ENCODE results near the gene BAHD1.

Gene BAHD1

DNA sequence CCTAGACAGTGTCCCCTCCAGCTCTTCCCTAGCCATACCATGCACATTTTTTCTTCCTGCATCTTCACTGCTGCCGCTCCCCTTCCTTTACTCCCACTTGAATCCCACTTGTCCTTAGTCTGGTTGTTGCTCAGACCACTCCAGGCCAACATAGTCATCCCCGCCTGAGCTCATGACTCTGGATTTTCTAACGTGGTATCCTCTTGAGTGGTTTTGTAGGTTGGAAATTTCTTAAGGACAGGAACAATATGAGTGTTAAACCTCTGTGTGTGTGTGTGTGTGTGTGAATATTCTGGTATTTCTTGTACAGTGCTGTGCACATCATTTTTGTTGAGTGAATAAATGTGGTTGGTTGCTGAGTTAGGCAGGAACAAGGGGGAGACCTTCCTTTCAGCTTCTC is 3.1 kb downstream of the BAHD1 start:
- no peak overlapping the region for H3K27ac ChIP-seq
- H3K4me3 ChIP-seq (ENCODE audit: low read depth in 1 of 2, low read length in 1 of 2) = no peak overlapping the region
- H3K36me3 ChIP-seq = no peaks in the 10 kb centered on the region
- TF ChIP-seq, protein P1, sequence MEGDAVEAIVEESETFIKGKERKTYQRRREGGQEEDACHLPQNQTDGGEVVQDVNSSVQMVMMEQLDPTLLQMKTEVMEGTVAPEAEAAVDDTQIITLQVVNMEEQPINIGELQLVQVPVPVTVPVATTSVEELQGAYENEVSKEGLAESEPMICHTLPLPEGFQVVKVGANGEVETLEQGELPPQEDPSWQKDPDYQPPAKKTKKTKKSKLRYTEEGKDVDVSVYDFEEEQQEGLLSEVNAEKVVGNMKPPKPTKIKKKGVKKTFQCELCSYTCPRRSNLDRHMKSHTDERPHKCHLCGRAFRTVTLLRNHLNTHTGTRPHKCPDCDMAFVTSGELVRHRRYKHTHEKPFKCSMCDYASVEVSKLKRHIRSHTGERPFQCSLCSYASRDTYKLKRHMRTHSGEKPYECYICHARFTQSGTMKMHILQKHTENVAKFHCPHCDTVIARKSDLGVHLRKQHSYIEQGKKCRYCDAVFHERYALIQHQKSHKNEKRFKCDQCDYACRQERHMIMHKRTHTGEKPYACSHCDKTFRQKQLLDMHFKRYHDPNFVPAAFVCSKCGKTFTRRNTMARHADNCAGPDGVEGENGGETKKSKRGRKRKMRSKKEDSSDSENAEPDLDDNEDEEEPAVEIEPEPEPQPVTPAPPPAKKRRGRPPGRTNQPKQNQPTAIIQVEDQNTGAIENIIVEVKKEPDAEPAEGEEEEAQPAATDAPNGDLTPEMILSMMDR (IDR thresholded peaks at IDR 0.05) = no peak
- peaks cover 5 to 24% of the 10 kb centered on the region in 2 experiments for H3K4me1 ChIP-seq (ENCODE audit: control insufficient read depth in 1 of 2, insufficient read depth in 1 of 2, low read depth in 1 of 2, low read length in 1 of 2)
- H3K27me3 ChIP-seq = peaks cover 59% of the 10 kb centered on the region
- no peaks in the 10 kb centered on the region for H3K9me3 ChIP-seq

GRCh38 chr15:40444736-40445135 is 4.0 kb downstream of the BAHD1 start:
- Histone ChIP-seq H3K27me3 (peaks cover 50% of the 10 kb centered on the region), H3K4me1 (ENCODE audit: control insufficient read depth in 1 of 2, insufficient read depth in 1 of 2, low read depth in 1 of 2, low read length in 1 of 2) (peaks cover 5 to 19% of the 10 kb centered on the region in 2 experiments), H3K4me3 (ENCODE audit: low read depth in 1 of 2, low read length in 1 of 2) (no peak overlapping the region), H3K36me3 (no peaks in the 10 kb centered on the region), H3K27ac (no peak overlapping the region), H3K9me3 (no peaks in the 10 kb centered on the region)
- TF ChIP-seq, protein P1 (IDR thresholded peaks at IDR 0.05) = no peak

GRCh38 chr15:40445421-40445922 is 4.7 kb downstream of the BAHD1 start:
- Histone ChIP-seq H3K27ac (no peak overlapping the region), H3K27me3 (peaks cover 43% of the 10 kb centered on the region), H3K9me3 (no peaks in the 10 kb centered on the region), H3K4me3 (ENCODE audit: low read depth in 1 of 2, low read length in 1 of 2) (no peak overlapping the region), H3K36me3 (no peaks in the 10 kb centered on the region), H3K4me1 (ENCODE audit: control insufficient read depth in 1 of 2, insufficient read depth in 1 of 2, low read depth in 1 of 2, low read length in 1 of 2) (peaks cover 0 to 12% of the 10 kb centered on the region in 2 experiments)
- TF ChIP-seq, protein P1 (IDR thresholded peaks at IDR 0.05) = no peak

DNA sequence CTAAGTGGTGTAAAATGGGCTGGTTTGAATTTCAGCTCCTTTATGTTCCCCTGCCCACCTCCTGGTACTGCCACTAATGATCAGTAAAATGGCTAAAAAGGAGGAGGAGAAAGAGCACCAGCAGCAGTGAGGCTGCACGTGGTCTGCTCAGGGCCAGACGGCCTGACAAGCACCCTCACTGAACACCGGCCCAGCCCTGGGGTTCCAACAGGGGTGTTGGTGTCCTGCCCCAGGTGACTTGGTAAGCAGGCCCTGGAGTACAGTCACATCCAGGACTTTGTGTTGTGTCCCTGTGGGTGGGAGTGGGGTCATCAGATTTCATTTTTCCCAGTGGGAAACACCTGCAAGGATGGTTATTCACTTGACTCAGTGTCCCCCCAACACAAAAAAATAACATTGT is 5.4 kb downstream of the BAHD1 start:
- Histone ChIP-seq H3K27me3 (peaks cover 38% of the 10 kb centered on the region), H3K9me3 (no peaks in the 10 kb centered on the region), H3K4me1 (ENCODE audit: control insufficient read depth in 1 of 2, insufficient read depth in 1 of 2, low read depth in 1 of 2, low read length in 1 of 2) (peaks cover 0 to 9% of the 10 kb centered on the region in 2 experiments), H3K36me3 (no peaks in the 10 kb centered on the region), H3K27ac (no peak overlapping the region), H3K4me3 (ENCODE audit: low read depth in 1 of 2, low read length in 1 of 2) (no peak overlapping the region)
- TF ChIP-seq, protein P1 (IDR thresholded peaks at IDR 0.05) = no peak

- H3K36me3 ChIP-seq = no peaks in the 10 kb centered on the region
- H3K9me3 ChIP-seq = no peaks in the 10 kb centered on the region
- H3K4me3 ChIP-seq (ENCODE audit: low read depth in 1 of 2, low read length in 1 of 2) = no peak overlapping the region
- H3K27me3 ChIP-seq = peaks cover 16% of the 10 kb centered on the region
- H3K27ac ChIP-seq = no peak overlapping the region
- H3K4me1 ChIP-seq (ENCODE audit: control insufficient read depth in 1 of 2, insufficient read depth in 1 of 2, low read depth in 1 of 2, low read length in 1 of 2) = peaks cover 0 to 3% of the 10 kb centered on the region in 2 experiments
- TF ChIP-seq, protein P1 (IDR thresholded peaks at IDR 0.05) = no peak
Measured at GRCh38 chr15:40448354-40448753, 7.6 kb downstream of the BAHD1 start.

- TF ChIP-seq, protein P1 (IDR thresholded peaks at IDR 0.05) = no peak
- peaks cover 7% of the 10 kb centered on the region for H3K27me3 ChIP-seq
- no peaks in the 10 kb centered on the region for H3K36me3 ChIP-seq
- H3K9me3 ChIP-seq = no peaks in the 10 kb centered on the region
- peaks cover 0 to 3% of the 10 kb centered on the region in 2 experiments for H3K4me1 ChIP-seq (ENCODE audit: control insufficient read depth in 1 of 2, insufficient read depth in 1 of 2, low read depth in 1 of 2, low read length in 1 of 2)
- H3K27ac ChIP-seq = no peak overlapping the region
- H3K4me3 ChIP-seq (ENCODE audit: low read depth in 1 of 2, low read length in 1 of 2) = no peak overlapping the region
Measured at GRCh38 chr15:40449275-40449674, 8.5 kb downstream of the BAHD1 start.

All from neutrophil (primary cell).